HG02938 (cell line): ENCODE results near the gene HAPLN2.
A peak's percentile ranks its signal among the peaks of the same experiment; 100 is the strongest.

Source experiments
- ATAC-seq: cut with Tn5 transposase; IDR thresholded peaks from one replicate; pipeline ENCODE4 v1.9.1; 2021; ENCODE audit warnings: mild to moderate bottlenecking, moderate library complexity; ENCODE audit not compliant: unreplicated experiment

HAPLN2 gene

DNA sequence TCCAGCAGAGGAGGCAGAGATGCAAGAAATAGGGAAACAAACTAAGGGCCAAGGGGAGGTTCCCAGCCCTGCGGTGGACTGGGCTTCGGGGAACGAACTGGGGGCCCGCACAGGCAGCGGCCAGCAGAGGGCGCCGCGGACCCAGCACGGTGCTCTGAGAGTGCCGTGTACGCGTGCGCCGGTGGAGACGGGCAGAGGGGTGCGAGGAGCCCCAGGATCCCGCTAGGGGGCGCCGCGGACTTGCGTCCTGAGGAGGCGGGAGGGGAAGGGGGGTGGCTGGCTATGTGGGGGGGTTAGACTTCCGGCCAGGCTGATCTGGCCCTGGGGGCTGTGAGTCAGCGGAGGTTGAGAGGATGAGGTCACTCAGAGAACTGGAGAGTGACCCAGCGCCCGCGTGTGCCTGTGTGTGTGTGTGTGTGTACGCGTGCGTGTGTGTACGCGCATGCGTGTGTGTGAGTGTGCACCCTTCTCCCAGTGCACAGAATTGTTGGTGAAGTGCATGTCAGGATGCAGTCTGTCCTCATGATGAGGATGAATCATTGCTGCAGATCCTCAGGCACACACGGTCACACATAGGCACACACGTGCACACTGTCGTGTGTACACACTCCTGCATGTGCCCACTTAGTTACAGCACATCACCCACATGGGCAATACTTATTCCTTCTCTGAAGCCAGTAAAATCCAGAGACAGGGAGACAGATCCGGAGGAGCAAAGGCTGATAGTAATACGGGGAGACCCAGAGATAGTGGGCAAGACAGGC lies 41.0 kb downstream of the HAPLN2 start:
- peak; percentile 44 for ATAC-seq

DNA sequence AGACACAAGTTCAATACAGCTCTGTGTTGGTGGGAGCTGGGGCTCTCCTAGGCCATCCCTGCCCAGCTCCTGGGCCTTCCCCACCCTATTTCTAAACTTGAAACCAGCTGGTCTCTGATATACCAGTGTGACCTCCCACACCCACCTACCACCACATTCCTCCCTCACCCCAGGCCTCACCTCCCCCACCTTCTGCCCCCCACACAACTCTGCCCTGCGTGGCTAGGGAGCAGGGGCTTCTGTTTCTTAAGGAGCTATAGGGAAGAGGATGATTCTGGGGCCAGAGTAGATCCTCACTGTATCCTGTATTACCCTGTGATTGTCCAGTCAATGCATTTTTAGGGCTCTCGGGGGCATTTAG lies 41.5 kb downstream of the HAPLN2 start:
- no peak for ATAC-seq

DNA sequence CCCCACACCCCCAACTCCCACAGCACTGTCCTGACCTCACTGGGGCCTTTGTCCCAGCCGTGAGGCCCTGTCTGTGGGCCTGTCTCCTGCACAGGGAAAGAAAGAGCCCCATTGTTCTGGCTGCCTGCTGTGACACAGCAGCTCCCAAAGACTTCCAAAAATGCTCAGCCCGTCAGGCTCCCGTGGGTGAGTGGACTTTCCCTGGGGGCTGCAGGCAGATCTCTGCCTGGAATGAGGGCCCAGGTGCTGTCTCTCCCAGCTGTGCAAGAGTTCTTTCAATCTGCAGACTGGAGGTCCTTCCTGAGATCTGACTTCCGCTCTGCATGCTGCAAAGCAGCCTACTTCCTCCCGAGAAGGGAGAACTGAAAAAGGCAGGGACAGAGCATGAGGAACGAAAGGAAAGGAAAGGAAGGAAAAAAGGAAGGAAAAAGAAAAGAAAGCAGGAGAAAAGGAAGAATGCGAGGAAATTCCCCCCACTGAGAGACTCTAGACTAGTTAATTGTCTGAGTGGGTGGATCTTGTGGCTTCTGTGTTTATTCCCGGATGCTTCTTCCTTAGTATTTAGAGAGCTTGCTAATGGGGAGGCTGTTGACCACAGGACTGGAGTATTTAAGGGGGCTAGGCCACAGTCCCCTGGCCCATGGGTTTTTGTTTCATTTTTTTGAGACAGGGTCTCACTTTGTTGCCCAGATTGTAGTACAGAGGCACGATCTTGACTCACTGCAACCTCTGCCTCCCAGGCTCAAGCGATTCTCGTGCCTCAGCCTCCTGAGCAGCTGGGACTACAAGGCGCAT lies 43.0 kb downstream of the HAPLN2 start:
- no peak for ATAC-seq

DNA sequence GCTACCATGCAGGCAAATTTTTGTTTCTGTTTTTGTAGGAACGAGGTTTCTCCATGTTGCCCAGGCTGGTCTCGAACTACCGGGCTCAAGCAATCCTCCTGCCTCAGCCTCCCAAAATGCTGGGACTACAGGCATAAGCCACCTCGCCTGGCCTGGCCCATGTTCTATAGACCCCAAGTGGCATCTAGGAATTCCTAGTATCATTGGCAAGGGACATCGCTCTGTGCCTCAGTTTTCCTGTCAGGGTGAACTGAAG lies 43.5 kb downstream of the HAPLN2 start:
- no peak for ATAC-seq

DNA sequence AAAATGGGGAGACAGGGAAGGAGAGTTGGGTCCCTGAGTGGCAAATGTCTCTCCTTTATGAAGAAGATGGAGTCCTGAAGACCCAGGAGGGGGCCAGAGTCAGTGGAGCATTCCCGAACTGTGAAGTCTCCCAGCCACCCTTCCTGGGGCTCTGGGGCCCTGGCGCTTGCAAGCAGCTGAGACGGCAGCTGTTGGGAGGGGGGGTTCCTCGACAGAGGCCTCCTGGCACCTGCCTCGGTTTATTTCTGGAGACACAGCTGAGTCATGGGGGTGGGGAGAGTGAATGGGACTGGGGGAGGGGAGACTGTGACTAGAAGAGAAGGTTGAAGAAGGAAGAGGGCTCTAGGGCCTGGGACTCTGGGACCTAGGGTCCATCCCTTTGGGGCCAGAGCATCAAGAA lies 44.0 kb downstream of the HAPLN2 start:
- ATAC-seq = no peak

DNA sequence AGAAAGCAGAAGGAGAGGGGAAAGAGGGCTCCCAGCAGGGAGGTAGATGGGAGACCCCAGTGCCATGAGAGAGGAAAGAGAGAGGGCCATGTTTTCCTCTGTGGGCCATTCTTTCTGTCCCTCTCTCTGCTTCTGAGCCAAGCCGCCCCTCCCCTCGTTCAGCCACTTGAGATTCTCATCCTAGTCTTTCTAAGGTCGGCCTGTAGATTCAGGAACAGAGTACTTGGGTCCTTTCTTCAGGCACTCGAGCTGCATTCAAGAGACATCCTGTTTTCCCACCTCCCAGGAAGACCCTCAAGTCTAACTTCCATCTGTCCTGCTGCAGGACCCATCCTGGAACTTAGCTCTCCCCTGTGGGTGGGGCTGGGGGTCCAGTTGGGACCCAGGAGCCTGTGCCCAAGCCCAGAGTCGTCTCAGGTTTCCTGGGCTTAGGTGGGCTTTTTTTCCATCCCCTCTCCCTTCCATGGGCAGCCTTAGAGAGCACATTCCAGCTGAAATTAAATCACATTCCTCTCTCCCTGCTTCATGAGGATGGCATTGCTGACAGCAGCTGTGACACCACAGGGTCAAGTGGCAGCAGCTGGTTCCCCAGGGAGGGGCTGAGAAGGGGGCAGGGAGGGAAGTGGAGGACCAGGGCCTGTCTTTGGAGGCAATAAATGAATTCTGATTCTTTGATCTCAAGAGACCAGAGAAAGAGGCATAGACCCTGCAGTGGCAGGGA lies 45.0 kb downstream of the HAPLN2 start:
- no peak for ATAC-seq

DNA sequence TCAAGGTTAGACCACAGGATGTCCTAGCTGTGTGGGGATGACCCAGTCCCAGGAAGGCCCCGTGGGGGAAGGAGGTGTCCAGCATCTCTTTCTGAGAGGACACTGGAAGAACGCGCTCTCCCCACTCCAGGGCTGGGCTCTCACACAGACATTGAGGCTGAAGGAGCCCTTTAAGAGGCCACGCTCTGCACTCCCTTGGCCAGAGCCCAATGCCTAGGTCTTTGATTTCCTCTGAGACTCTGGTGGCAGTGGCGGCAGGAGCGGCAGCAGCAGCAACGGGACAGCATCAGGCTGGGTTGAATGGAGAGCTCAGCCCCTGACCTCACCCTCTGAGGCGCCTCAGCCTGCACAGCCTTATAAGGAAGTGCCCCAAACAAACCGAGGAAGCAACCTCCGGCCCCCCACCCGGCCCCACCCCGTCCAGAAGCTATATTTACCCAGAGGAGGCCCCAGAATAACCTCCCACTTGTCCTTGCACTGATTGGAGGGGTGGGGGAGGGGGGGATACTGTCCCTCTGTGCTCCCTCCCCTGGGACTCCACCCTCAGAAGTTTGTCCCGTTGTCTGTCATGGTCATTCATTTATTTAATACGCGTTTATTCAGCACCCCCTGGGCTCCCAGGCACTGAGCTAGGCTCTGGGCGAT lies 45.7 kb downstream of the HAPLN2 start:
- no peak for ATAC-seq

DNA sequence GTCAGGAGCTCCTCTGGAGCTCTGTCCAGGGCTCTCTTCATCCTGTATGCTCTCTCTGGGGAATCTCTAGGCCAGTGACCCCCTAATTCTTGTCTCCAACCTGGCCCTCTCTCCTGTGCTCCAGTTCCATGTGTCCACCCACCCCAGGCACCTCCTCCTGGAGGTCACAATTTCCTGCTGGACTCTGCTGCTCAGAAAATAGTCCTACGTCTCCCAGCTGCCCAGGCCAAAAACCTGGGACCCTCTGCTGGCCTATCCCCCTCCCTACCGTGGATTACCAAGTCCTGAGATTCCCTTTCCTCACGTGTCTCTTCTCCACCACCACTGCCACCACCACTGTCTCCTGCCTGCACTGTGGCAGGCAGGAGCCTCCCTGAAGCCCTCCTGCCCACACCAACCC lies 46.3 kb downstream of the HAPLN2 start:
- no peak for ATAC-seq

DNA sequence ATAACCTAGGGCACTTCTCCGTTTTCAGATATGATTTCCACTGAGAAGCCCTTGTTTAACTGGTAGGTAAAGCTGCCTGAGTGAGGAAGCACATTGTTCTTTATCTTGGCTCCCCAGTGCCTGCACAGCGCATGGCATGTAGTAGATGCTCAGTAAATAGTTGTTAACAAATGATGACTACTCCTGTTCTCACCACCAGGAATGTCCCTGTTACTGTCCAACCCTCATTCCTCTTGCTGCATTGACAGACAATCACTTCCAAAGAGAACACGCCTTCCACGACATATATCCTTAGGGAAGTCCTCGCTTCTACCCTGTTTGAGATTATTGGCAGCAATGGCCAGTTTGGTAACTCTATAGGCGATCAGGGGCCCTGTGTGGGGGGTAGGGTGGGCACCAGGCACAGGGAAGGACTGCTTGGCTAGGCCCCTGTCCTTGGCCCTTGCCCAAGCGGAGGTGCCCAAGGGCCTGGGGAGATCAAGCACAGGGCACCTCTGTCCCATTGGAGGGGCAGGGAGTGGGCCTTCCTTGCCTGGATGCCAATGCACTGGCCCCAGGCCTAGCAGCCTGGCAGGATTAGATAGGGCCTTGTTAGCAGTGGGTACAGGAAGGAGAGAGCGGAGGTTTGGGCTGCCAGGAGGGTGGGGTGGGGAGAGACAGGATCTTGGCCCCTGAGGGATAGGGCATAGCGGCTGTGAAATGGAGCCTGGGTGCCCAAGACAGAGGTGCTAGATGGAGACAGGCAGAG lies 47.8 kb downstream of the HAPLN2 start:
- ATAC-seq = no peak

DNA sequence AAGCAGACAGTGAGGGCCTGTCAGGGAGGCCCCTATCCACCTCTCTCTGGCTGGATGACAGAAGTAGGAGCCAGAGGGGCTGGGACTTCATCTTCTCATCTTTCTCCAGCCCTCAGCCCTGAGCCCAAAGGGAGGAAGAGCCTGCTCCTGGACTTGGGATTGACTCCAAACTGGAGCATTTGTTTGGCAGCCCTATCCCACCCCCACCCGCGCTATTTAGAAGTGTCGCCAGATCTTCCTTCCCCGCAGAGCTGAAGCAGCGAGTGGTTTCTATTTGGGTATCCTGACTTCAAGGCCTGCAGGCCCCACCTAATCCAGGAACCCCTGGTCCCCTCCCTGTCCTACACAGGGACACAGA lies 48.4 kb downstream of the HAPLN2 start:
- no peak for ATAC-seq

DNA sequence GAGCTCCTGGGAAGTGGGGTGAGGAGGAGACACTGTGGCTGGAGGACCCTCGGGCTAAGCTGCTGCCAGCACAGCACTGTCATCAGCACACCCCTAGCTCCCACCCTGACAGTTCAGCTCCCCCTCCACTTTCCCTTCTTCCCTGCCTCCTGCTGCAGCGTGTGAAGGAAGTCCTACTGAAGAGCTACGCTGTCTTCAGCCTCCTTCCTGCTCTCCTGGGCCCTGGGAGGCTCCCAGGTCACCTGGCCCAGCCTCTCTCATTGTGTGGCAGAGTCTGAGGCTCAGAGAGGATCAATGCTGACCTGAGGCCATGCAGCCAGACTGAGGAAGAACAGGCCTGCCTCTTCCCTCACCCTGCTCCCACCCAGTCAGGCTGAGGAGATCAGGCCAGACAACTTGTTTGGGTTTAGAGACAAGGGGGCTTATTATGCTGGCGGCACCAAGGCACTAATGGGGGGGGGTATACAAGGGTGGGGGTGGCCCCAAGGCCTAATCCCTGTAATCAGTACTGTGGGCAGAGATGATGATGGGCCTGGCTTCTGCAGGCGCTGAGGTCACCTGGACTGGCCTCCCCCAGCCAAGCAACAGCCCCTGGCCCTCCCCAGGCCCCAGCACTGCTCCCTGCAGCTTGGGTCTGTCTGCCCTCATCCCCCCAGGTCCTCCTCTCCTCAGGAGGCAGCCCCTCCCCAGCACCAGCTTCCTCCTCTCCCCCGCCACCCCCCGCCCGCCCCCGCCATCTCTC lies 48.9 kb downstream of the HAPLN2 start:
- ATAC-seq = no peak

DNA sequence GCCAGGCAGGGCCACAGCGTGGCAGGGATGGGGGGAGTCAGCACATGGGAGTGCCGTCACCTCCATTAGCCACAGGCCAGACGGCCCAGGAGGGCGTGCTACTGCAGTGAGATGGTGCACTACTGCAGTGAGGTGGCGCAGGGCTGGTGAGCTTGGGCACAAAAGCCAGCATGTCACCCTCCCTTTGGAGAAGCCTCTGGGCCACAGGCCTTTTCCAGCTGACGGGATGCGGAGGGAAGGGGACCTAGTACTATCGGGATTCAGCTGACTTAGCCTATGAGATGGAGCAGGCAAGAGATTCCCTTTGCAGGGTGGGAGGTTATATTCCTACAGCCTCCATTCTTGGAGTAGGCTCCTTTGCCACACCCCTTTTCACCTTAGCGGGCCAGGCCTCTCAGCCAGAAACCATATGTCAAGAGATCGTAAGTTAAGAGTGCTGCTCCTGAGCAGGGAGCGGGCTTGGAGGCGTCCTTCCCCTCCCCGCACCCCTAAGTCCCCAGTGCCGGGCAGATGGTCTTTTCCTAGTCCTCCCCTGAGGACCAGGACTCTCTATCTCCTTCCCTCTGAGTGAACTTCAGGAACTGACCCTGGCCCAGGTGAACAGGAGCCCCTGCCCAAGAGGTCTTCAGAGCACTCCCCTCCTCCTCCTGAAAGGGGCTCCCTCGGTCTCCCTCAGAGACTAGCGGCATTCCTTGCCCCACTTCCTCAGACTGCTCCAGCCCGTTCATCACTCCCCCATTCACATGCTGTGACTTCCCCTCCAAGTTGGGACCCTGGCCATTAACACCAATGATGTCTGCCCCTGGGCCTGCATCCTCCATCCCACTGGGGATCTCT lies 49.8 kb downstream of the HAPLN2 start:
- ATAC-seq = no peak

DNA sequence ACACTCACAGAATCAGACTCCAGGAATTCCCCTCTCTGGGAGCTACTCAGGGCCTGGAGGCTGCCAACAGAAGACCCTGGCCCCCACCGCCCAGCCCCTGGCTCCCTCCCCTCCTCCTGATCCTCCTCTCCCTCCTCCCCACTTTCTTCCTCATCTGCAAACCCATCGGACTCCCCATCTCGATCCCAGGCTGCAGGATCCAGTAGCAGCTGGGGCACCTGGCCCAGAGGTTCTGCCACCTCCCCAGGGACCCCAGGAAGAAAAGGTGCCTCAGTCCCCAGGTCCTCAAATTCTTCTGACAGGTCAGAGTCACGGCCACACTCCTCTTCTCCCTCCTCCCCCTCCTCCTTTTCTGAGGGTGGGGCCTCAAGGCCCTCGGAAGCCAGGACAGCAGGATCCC lies 50.6 kb downstream of the HAPLN2 start:
- ATAC-seq = no peak

DNA sequence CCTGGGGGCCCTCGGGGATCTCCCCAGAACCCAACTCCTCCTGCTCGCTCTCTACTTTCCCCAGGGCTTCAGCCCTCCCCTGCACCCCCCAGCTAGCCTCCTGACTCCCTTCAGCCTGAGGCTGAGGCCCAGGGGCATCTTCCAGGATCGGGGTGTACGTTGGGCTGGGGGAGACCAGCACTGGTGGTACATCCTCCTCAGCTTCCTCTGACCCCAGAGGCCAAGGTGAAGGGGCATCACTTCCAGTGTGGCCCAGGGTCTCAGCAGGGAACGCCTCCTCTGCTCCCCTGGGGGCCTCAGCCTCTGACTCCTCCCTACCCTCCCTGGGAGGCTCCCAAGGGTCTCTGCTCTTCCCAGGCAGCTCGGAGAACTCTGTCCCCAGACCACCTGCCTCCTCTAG lies 51.1 kb downstream of the HAPLN2 start:
- no peak for ATAC-seq

DNA sequence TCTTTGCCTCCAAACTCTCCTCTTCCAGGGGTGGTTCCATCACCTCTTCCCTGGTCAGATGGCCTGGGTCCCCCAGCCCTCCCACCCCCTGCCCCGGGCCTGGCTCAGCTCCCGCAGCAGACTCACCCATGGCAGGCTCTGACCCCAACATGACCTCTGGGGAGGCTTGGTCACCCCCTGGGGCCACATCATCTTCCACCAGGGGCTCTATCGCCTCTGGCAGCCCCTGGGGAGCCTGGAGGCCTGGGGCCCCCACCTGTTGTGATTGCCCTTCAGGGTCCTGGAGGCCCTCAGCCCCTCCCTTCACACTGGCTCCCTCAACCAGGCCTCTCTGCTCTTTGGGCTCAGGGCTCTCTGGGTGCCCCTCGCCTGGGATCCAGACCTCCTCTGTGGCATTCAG lies 51.6 kb downstream of the HAPLN2 start:
- ATAC-seq = no peak

DNA sequence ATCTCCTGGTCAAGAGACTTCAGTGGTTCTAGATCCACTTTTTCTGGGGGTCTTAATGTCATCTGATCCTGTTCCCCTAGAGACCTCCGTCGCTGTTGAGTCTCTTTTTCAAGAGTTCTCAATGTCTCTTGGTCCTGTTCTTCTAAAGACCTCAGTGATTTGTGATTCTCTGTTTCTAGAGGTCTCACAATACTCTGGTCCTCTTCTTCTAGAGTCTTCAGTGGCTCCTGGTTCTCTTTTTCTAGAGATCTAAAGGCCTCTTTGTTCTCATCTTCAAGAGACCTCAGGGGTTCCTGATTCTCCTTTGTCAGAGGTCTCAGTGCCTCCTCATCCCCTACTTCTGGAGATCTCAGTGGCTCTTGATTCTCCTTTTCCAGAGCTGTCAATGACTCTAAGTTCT lies 52.6 kb downstream of the HAPLN2 start:
- no peak for ATAC-seq

DNA sequence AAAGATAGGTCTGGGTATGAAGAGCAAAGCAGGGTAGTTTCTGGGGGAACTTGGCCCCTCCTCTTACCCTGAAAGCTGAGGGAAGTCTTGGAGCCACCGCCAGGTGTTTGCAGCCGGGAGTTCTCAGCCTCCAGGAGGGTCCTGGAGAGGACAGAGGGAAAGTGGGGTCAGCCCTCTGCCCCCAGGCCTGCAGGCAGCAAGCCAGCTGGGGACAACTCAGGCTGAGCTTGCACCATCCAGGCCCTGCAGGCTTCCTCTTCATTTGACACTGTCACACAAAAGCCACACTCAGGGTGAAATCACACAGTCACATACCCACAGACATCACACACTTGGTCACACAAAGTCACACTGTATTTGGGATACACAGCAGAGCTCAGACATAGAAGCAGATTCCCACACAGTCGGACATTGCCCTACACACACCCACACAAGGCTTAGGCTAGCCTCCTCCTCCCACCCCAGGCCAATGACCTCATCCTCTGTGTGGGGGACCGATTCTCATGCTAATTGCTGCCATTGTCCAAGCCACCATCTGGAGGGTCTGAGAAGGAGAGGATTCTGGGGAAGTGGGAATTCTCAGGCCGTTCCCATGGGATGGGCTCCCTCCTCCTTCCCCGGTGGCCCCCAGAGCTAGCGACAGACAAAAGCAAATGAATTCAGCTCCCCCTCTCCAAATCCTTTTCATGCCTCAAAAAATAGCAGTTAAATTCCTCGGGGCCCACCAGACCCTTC lies 54.3 kb downstream of the HAPLN2 start:
- ATAC-seq = no peak
